ENCODE data around the gene GALNT16. TPM values are rescaled to one million over a fixed set of nuclear protein-coding genes. Genes with fewer than 3 reads are reported as not detected.
A peak's percentile ranks its signal among the peaks of the same experiment; 100 is the strongest.

The GALNT16 gene
- total and polyA plus RNA-seq, 7 donors: 2.4 to 20.5 (median 5.3) TPM; not detected in 1

GRCh38 chr14:69346710-69347109 lies 86.8 kb downstream of the GALNT16 start:
- Histone ChIP-seq H3K9me3 (no peaks in the 10 kb centered on the region), H3K4me3 (no peak overlapping the region), H3K27ac (no peak overlapping the region), H3K4me1 (peaks cover 0 to 12% (median 8%) of the 10 kb centered on the region in 4 donors), H3K27me3 (no peaks in the 10 kb centered on the region), H3K36me3 (no peaks in the 10 kb centered on the region)
- WGBS, 2 donors: 19 to 38% methylated on average over 9 of the region's 9 CpGs
- no peak for DNase-seq
- intact Hi-C loops (cut with DNase I): loop anchor here (5.0 kb wide), 1 partner anchor 104 kb away; no protein-coding TSS in a partner anchor
- TF ChIP-seq POLR2A (IDR thresholded peaks at IDR 0.05): no peak
- TF ChIP-seq, protein P1, sequence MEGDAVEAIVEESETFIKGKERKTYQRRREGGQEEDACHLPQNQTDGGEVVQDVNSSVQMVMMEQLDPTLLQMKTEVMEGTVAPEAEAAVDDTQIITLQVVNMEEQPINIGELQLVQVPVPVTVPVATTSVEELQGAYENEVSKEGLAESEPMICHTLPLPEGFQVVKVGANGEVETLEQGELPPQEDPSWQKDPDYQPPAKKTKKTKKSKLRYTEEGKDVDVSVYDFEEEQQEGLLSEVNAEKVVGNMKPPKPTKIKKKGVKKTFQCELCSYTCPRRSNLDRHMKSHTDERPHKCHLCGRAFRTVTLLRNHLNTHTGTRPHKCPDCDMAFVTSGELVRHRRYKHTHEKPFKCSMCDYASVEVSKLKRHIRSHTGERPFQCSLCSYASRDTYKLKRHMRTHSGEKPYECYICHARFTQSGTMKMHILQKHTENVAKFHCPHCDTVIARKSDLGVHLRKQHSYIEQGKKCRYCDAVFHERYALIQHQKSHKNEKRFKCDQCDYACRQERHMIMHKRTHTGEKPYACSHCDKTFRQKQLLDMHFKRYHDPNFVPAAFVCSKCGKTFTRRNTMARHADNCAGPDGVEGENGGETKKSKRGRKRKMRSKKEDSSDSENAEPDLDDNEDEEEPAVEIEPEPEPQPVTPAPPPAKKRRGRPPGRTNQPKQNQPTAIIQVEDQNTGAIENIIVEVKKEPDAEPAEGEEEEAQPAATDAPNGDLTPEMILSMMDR (IDR thresholded peaks at IDR 0.05): peak in 3 of 4 experiments; percentile 26 to 43 (median 40)
- TF ChIP-seq EP300 (IDR thresholded peaks at IDR 0.05): no peak
- TF ChIP-seq POLR2AphosphoS5 (IDR thresholded peaks at IDR 0.05): no peak

DNA sequence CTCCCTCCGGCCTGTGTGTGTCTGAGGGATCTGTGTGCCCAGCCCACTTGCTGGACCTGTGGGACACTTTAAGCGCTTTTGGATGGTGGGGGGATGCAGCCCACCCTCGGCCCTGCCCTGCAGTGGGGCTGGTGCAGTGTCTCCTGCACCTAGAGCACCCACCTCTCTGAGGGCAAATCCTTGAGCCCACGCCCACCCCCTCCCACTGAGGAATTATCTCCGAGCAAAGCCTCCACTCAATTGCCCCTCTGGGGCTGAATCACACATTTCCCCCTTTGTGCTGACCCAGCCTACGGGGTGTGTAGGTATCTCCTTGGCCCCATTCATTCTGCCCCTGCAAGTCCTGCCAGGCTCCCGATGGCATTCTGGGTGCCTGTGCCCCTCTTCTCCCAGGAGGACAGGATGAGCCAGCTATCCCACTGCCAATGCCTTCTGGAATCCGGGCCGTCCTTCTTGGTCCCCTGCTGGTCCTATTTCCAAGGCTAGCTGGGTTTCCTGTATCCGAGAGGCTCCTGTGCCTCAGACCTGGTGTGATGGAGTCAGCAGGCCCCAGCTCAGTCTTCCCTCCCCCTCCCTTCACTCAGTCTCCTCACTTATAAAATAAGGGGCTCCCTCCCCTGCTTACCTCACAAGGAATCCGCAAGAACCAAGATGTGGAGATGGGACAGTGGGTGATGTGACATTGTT lies 89.3 kb downstream of the GALNT16 start:
- H3K9me3 ChIP-seq: no peaks in the 10 kb centered on the region
- no peaks in the 10 kb centered on the region for H3K27me3 ChIP-seq
- TF ChIP-seq, protein P1 (IDR thresholded peaks at IDR 0.05): no peak
- TF ChIP-seq EP300 (IDR thresholded peaks at IDR 0.05): no peak
- TF ChIP-seq POLR2A (IDR thresholded peaks at IDR 0.05): no peak
- no peak for TF ChIP-seq POLR2AphosphoS5 (IDR thresholded peaks at IDR 0.05)
- no peaks in the 10 kb centered on the region for H3K36me3 ChIP-seq
- no peak overlapping the region for H3K4me3 ChIP-seq
- WGBS, 2 donors: 85 to 87% methylated on average over 11 of the region's 11 CpGs
- intact Hi-C loops (cut with DNase I): loop anchor here (5.0 kb wide), 1 partner anchor 107 kb away; no protein-coding TSS in a partner anchor
- DNase-seq: no peak
- H3K27ac ChIP-seq: no peak overlapping the region
- H3K4me1 ChIP-seq: peaks cover 0 to 2% (median 0%) of the 10 kb centered on the region in 4 donors

DNA sequence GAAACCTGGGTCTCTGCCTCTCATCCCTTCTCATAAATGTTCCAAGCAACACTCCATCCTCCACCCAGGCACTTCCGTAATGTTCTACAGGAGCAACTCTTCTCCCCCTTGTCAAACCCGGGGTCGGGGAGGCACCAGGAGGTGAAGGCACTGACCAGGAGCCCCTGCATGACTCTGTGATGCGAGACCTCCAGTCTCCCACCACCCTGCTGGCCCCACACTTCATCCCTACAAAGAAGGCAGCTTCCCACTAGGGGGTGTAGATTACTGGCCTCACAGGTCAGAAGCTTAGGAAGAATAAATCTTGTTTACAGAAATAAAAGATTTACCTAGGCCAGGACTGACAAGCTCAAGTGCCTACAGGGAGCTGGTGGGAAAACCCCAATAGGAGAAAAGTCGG lies 90.9 kb downstream of the GALNT16 start:
- intact Hi-C loops (cut with DNase I): no loop called here
- no peaks in the 10 kb centered on the region for H3K9me3 ChIP-seq
- no peak overlapping the region for H3K27ac ChIP-seq
- 80 to 83% methylated on average over 5 of the region's 5 CpGs for WGBS, 2 donors
- H3K4me3 ChIP-seq: no peak overlapping the region
- no peaks in the 10 kb centered on the region for H3K36me3 ChIP-seq
- TF ChIP-seq, protein P1 (IDR thresholded peaks at IDR 0.05): no peak
- no peak for TF ChIP-seq POLR2A (IDR thresholded peaks at IDR 0.05)
- no peak for TF ChIP-seq EP300 (IDR thresholded peaks at IDR 0.05)
- TF ChIP-seq POLR2AphosphoS5 (IDR thresholded peaks at IDR 0.05): no peak
- no peak for DNase-seq
- no peaks in the 10 kb centered on the region for H3K27me3 ChIP-seq
- H3K4me1 ChIP-seq: peaks cover 0 to 19% (median 13%) of the 10 kb centered on the region in 4 donors

DNA sequence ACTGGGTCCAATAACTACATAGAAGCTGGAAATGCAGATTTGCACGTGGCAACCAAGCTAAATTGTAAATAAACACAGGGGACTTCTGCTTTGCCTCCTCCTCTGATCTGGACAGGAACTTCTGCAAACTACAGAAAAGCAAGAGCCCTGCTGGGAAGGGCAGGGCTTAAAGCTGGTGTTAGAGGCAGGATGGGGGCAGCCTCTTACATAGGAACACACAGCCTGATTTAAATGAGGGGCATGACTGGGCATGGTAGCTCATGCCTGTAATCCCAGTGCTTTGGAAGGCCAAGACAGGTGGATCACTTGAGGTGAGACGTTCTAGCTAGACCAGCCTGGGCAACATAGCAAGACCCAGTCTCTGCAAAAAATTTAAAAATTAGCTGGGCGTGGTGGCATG lies 91.4 kb downstream of the GALNT16 start:
- Histone ChIP-seq H3K4me3 (no peak overlapping the region), H3K27ac (no peak overlapping the region), H3K27me3 (no peaks in the 10 kb centered on the region), H3K9me3 (no peaks in the 10 kb centered on the region), H3K36me3 (no peaks in the 10 kb centered on the region), H3K4me1 (peaks cover 0 to 24% (median 18%) of the 10 kb centered on the region in 4 donors)
- intact Hi-C loops (cut with DNase I): no loop called here
- no peak for DNase-seq
- WGBS, 2 donors: 65 to 66% methylated on average over 3 of the region's 3 CpGs
- TF ChIP-seq, protein P1 (IDR thresholded peaks at IDR 0.05): no peak
- TF ChIP-seq POLR2AphosphoS5 (IDR thresholded peaks at IDR 0.05) (no peak), POLR2A (IDR thresholded peaks at IDR 0.05) (no peak), EP300 (IDR thresholded peaks at IDR 0.05) (no peak)
